Cardiac fibroblast (primary cell): ENCODE measurements around the gene CELSR1.

Source experiments
- DNase-seq, 2 donors: peaks; one replicate each; pipeline versions ENCODE4 v3.0.0 to v3.0.0-alpha.2; 2010; ENCODE audit warnings: low read depth in 2 of 2
- H3K4me3 ChIP-seq, 2 donors: replicated peaks in 1 of 2; 1 replicate in 1 of 2; 2 replicates in 1 of 2; pipeline ENCODE4 v1.5.1; 2011; ENCODE audit warnings: low read depth in 2 of 2, low read length in 2 of 2, mild to moderate bottlenecking in 2 of 2, moderate library complexity in 1 of 2
- TF ChIP-seq, protein P1 (sequence below): IDR thresholded peaks from one replicate; pipeline ENCODE4 v1.5.1; 2011; ENCODE audit warnings: low read depth, mild to moderate bottlenecking, low read length, inconsistent platforms

Gene CELSR1

DNA sequence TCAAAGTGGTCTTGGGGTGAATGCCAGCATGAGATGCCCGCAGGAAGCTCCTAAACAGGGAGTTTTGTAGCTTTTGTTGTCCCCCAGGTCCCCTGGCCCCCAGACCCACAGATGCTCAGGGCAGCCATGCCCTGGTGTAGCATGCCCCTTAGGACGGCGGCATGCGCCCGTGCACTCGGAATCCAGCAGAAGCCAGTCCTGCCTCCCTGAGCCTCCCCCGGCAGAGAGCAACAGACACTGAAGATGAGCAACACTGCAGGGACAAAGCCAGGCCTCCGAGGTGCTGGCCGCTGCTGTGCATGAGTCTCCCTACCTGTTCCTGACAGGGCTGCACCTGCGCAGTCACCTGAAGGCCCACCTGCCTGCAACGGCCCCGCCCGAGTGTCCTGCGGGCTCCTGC, 142.8 kb downstream of the CELSR1 start:
- TF ChIP-seq, protein P1, sequence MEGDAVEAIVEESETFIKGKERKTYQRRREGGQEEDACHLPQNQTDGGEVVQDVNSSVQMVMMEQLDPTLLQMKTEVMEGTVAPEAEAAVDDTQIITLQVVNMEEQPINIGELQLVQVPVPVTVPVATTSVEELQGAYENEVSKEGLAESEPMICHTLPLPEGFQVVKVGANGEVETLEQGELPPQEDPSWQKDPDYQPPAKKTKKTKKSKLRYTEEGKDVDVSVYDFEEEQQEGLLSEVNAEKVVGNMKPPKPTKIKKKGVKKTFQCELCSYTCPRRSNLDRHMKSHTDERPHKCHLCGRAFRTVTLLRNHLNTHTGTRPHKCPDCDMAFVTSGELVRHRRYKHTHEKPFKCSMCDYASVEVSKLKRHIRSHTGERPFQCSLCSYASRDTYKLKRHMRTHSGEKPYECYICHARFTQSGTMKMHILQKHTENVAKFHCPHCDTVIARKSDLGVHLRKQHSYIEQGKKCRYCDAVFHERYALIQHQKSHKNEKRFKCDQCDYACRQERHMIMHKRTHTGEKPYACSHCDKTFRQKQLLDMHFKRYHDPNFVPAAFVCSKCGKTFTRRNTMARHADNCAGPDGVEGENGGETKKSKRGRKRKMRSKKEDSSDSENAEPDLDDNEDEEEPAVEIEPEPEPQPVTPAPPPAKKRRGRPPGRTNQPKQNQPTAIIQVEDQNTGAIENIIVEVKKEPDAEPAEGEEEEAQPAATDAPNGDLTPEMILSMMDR: no peak
- no peak overlapping the region for H3K4me3 ChIP-seq
- no peak for DNase-seq

DNA sequence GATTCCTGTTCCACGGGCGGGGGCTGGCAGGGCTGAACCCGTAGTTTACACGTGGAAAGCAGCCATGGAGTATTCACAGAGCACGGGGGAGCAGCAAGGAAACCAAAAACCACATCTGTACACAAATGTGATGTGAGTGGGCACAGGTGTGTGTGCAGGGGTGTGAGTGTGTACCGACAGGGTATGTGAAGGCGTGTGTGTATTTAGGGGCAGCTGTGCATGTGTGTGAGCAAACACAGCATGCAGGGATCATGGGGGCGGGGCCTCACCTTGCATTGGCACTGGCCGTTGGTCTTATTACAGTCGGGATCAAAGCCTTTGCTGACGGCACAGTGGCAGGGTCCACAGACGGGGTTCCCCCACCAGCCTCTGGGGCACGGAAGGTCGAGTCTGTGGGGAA, 143.5 kb downstream of the CELSR1 start:
- H3K4me3 ChIP-seq: no peak overlapping the region
- TF ChIP-seq, protein P1: no peak
- no peak for DNase-seq

DNA sequence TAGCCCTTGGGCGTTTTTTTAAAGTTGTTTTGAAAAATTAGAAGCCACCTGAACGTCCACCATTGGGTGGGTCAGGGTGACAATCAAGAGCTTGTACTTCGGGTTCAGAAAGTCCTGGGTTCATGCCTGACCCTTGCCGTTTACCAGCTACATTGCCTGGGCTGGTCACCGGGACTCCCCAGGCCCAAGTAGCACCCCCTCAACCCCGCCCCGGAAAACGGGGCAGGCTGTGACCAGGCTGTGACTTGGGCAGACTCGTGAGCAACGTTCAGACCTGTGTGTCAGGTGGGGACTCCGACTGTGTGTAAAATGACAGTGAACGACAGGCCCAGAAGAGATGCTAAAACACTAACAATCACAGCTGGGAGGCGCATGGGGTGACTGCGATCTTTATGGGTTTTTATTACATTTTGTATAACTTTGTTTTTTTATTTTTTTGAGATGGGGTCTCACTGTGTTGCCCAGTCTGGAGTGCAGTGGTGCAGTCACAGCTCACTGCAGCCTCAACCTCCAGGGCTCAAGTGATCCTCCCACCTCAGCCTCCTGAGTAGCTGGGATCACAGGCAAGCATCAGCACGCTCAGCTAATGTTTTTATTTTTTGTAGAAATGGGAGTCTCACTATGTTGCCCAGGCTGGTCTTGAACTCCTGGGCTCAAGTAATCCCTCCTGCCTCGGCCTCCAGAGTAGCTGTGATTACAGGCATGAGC, 145.1 kb downstream of the CELSR1 start:
- no peak overlapping the region for H3K4me3 ChIP-seq
- DNase-seq: no peak
- TF ChIP-seq, protein P1: no peak

DNA sequence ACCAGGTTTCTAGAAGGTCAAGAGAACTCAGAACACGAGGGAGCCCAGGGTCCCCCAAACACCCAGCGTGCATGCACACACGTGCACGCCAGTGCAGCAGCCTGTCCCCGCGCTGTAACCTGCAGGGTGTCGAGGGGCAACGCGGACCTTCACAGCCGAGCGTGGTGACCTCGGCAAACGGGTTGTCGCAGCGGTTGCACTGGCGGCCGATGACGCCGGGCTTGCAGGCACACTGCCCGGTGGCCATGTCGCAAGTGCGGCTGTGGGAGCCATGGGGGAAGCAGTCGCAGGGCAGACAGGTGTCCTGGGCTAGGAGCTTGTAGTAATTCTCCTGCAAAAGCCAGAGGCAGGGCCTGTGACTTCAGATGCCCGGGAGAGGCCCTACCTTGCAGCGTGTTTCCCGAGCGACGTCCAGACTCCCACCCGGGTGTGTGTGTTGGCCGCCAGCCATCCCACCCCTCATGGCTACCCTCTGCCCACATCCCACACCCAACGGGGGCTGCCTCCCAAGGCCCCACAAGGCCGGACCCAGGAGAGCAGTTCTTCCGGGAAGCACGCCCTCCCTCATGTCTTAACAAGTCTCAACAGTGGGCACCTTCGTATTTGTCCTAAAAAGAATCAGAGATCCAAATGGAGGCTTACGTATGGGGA, 145.8 kb downstream of the CELSR1 start:
- no peak overlapping the region for H3K4me3 ChIP-seq
- DNase-seq: no peak
- TF ChIP-seq, protein P1: no peak

DNA sequence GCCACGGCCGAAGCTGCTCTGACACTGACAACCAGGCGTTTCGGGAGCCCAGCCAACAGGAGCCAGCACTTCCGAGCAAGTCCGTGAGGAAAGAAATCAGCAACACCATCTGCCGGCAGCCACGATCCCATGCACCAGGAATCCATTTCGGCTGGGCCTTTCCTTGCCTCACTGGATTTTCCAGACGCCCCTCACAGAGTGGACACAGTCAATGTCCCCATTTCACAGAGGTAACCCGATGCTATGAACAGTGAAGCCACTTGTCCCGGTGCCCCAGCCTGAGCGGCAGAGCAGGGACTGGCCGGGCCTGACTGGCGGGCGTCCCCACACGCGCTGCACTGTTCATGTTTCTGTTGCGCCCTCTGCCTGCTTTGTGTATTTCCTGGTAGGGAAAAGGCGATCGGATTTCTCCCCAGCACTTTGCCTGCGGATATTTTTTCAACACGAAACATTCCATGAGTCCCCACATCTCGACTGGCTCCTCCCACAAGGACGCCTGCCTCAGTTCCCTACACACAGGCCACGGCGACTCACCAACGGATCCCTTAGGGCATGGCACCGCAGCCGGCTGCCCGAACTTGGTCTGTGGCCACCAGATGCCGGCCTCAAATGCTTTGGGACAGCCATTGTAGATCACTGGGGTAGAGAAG, 146.6 kb downstream of the CELSR1 start:
- peak; percentile 61 to 69 for DNase-seq
- H3K4me3 ChIP-seq: peak overlapping the region in 1 of 2 donors; percentile 10
- TF ChIP-seq, protein P1: peak; percentile 46

DNA sequence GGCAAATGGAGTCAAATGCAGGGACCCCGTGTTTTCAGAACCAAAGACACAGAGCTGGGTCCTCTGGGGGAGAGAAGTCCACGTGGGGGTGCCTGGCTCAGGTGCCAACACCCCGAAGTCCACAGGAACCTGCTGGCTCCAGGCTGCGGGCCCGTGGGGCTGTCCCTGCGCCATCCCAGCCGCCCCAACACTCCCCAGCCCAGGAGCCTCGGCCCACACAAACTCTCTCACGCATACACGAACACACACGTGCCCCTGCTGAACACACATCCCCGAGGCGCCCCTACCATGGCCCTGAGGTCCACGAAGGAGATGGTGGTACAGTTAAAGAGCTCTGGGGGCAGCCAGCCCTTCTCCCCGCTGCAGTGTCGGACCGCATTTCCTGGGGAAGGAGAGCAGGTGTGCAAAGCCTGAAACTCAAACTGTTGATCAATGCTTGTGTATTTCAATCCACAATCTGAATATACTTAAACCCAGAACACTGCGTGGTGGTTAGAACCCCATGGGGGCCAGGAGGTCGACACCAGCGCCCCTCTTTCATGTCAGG, 147.2 kb downstream of the CELSR1 start:
- H3K4me3 ChIP-seq: no peak overlapping the region
- TF ChIP-seq, protein P1: no peak
- DNase-seq: no peak
